A549 (cell line): ENCODE measurements around the gene NEIL3. TPM values are rescaled to one million over a fixed set of nuclear protein-coding genes. Genes with fewer than 3 reads are reported as not detected.
A peak's percentile ranks its signal among the peaks of the same experiment; 100 is the strongest.

ENCODE experiments used
- ATAC-seq, 2 experiments: fragments of 200-7000 bp in 1 of 2; fragments of >200 bp in 1 of 2; cut with Nextera tagmentation in 1 of 2; cut with Tn5 transposase in 1 of 2; 3 replicates each; pipeline versions ENCODE4 v1.8.0 to v1.9.1; 2018 to 2020; ENCODE audit warnings: mild to moderate bottlenecking in 1 of 2, moderate library complexity in 1 of 2
- CTCF ChIA-PET: fragments of 300-600 bp; sonication (Branson Sonifier 250); formaldehyde crosslinking; extraction: SDS; loops from one replicate; lab custom pipeline; 2021; ENCODE audit warnings: antibody characterized with exemption, inconsistent platforms; lab: Yijun Ruan, JAX
- POLR2A ChIA-PET: fragments of 350-600 bp; formaldehyde crosslinking; extraction: SDS; loops from one replicate; lab custom pipeline; 2021; ENCODE audit warnings: antibody characterized with exemption, inconsistent platforms; lab: Yijun Ruan, JAX
- DNase-seq, 2 experiments: peaks; one replicate each; pipeline versions ENCODE4 v3.0.0 to v3.0.0-alpha.2; 2011 to 2016; ENCODE audit warnings: low read depth in 1 of 2, low spot score in 1 of 2
- FAIRE-seq: peaks from 2 replicates; lab custom pipeline; 2011; peaks lifted over from hg19 to GRCh38; lab: Jason Lieb, UNC
- H3K27ac ChIP-seq, 2 experiments: fragments of >200 bp; sonication (Bioruptor Twin); formaldehyde crosslinking; 3 replicates each; pipeline ENCODE4 v1.5.1; 2016 to 2017
- H3K4me1 ChIP-seq: fragments of >200 bp; sonication (Bioruptor Twin); formaldehyde crosslinking; 3 replicates; pipeline ENCODE4 v1.6.1; 2016
- H3K4me2 ChIP-seq: fragments of >200 bp; sonication (Bioruptor Twin); formaldehyde crosslinking; 3 replicates; pipeline ENCODE4 v1.6.1; 2016
- H3K4me3 ChIP-seq: fragments of >200 bp; sonication (Bioruptor Twin); formaldehyde crosslinking; 3 replicates; pipeline ENCODE4 v1.5.1; 2016
- H3K9me3 ChIP-seq: fragments of >200 bp; sonication (Bioruptor Twin); formaldehyde crosslinking; 3 replicates; pipeline ENCODE4 v1.6.1; 2016
- BCL3 ChIP-seq: fragments of >200 bp; sonication (Bioruptor Twin); formaldehyde crosslinking; IDR thresholded peaks from 3 replicates; pipeline ENCODE4 v1.6.1; 2016
- CHD4 ChIP-seq: fragments of 200-600 bp; sonication (generic); IDR thresholded peaks from 2 replicates; pipeline ENCODE4 v1.6.1; 2016; ENCODE audit warnings: antibody characterized with exemption, mild to moderate bottlenecking, borderline replicate concordance
- CTCF ChIP-seq: fragments of >200 bp; sonication (Bioruptor Twin); formaldehyde crosslinking; IDR thresholded peaks from 3 replicates; pipeline ENCODE4 v1.5.1; 2016
- EP300 ChIP-seq, 2 experiments: fragments of >200 bp; sonication (Bioruptor Twin); formaldehyde crosslinking; IDR thresholded peaks; 2 replicates in 1 of 2; 3 replicates in 1 of 2; pipeline ENCODE4 v1.6.1; 2016 to 2017
- FOSB ChIP-seq: fragments of 250-450 bp; sonication (Bioruptor Pico); IDR thresholded peaks from 2 replicates; pipeline ENCODE4 v1.5.0; 2020; ENCODE audit warnings: mild to moderate bottlenecking, moderate library complexity
- FOXS1 ChIP-seq: fragments of 250-450 bp; sonication (Bioruptor Pico); IDR thresholded peaks from 2 replicates; pipeline ENCODE4 v1.5.0; 2020; ENCODE audit warnings: mild to moderate bottlenecking, moderate library complexity
- GATA3 ChIP-seq: IDR thresholded peaks from 2 replicates; pipeline ENCODE4 v1.6.1; 2012; ENCODE audit warnings: borderline replicate concordance
- HDAC2 ChIP-seq: fragments of 200-600 bp; sonication (generic); IDR thresholded peaks from 2 replicates; pipeline ENCODE4 v1.6.1; 2016
- HES2 ChIP-seq: fragments of >200 bp; sonication (Bioruptor Twin); formaldehyde crosslinking; IDR thresholded peaks from 2 replicates; pipeline ENCODE4 v1.6.1; 2016
- HMGXB4 ChIP-seq: fragments of 250-450 bp; sonication (Bioruptor Pico); IDR thresholded peaks from 2 replicates; pipeline ENCODE4 v1.5.0; 2021; ENCODE audit warnings: mild to moderate bottlenecking, moderate library complexity, borderline replicate concordance
- HOXB13 ChIP-seq: fragments of 250-450 bp; sonication (Bioruptor Pico); IDR thresholded peaks from 2 replicates; pipeline ENCODE4 v1.5.0; 2020; ENCODE audit warnings: low read depth, mild to moderate bottlenecking, moderate library complexity
- JUNB ChIP-seq: fragments of >200 bp; sonication (Bioruptor Twin); formaldehyde crosslinking; IDR thresholded peaks from 2 replicates; pipeline ENCODE4 v1.6.1; 2016
- MAZ ChIP-seq: fragments of 150-350 bp; IDR thresholded peaks from 2 replicates; pipeline ENCODE4 v1.6.1; 2014; ENCODE audit warnings: antibody characterized with exemption, low read depth, low read length, borderline replicate concordance
- NR3C1 ChIP-seq: fragments of >200 bp; sonication (Bioruptor Twin); formaldehyde crosslinking; IDR thresholded peaks from 3 replicates; pipeline ENCODE4 v1.6.1; 2017
- RAD21 ChIP-seq, 2 experiments: fragments of >200 bp in 1 of 2; sonication (Bioruptor Twin) in 1 of 2; formaldehyde crosslinking in 1 of 2; IDR thresholded peaks in 1 of 2; conservative IDR thresholded peaks in 1 of 2; 2 replicates in 1 of 2; 3 replicates in 1 of 2; pipeline ENCODE4 v1.6.1; 2012 to 2018; ENCODE audit warnings: inconsistent platforms in 1 of 2
- RARB ChIP-seq: fragments of 250-450 bp; sonication (Bioruptor Pico); IDR thresholded peaks from 2 replicates; pipeline ENCODE4 v1.8.0; 2021; ENCODE audit warnings: mild to moderate bottlenecking, moderate library complexity
- RNF2 ChIP-seq: fragments of 200-600 bp; sonication (generic); IDR thresholded peaks from 2 replicates; pipeline ENCODE4 v1.6.1; 2016; ENCODE audit warnings: low read depth, mild to moderate bottlenecking, antibody characterized with exemption, moderate library complexity, borderline replicate concordance
- SMC3 ChIP-seq: fragments of >200 bp; sonication (Bioruptor Twin); formaldehyde crosslinking; IDR thresholded peaks from 3 replicates; pipeline ENCODE4 v1.6.1; 2018; ENCODE audit warnings: inconsistent platforms
- TP53 ChIP-seq: fragments of 250-450 bp; sonication (Bioruptor Pico); IDR thresholded peaks from 2 replicates; pipeline ENCODE4 v1.5.0; 2021; ENCODE audit warnings: mild to moderate bottlenecking, moderate library complexity
- ZFP36 ChIP-seq: fragments of 450-650 bp; IDR thresholded peaks from 2 replicates; pipeline ENCODE4 v1.6.1; 2014; ENCODE audit warnings: borderline replicate concordance; ENCODE audit not compliant: partially characterized antibody
- ZNF302 ChIP-seq: fragments of 250-450 bp; sonication (Bioruptor Pico); IDR thresholded peaks from 2 replicates; pipeline ENCODE4 v1.9.0; 2021; ENCODE audit warnings: inconsistent platforms, mild to moderate bottlenecking, moderate library complexity
- ZSCAN20 ChIP-seq: fragments of 250-450 bp; sonication (Bioruptor Pico); IDR thresholded peaks from 2 replicates; pipeline ENCODE4 v1.8.0; 2022; ENCODE audit warnings: mild to moderate bottlenecking, moderate library complexity
- WGBS: methylation state at CpG from one replicate; pipeline ENCODE4 v1.1.6; 2017; ENCODE audit errors: missing lambda C conversion rate; 5-methylcytosine and 5-hydroxymethylcytosine counted together
- polyA plus RNA-seq, 4 experiments: library from polyadenylated mRNA; depleted of rRNA in 3 of 4; stranded (reverse); fragments of >200 nt; fragmentation: RNase III in 1 of 4; extraction: RNeasy Plus Mini Kit Qiagen cat#74134 plus additional on column Dnase treatment in 1 of 4; gene quantifications; 2 replicates in 3 of 4; 3 replicates in 1 of 4; pipeline ENCODE4 v1.2.3, GENCODE V29; 2011 to 2017
- TF ChIP-seq, protein P1 (sequence below): fragments of 250-450 bp; sonication (Bioruptor Pico); IDR thresholded peaks from 2 replicates; pipeline ENCODE4 v1.5.0; 2020; ENCODE audit warnings: low read depth, mild to moderate bottlenecking, moderate library complexity
- TF ChIP-seq, protein P2 (sequence below): IDR thresholded peaks from 2 replicates; pipeline ENCODE4 v1.6.1; 2012; ENCODE audit warnings: low read depth, borderline replicate concordance
- TF ChIP-seq, protein P3 (sequence below): fragments of 200-600 bp; sonication (generic); IDR thresholded peaks from 2 replicates; pipeline ENCODE4 v1.6.1; 2016; ENCODE audit warnings: antibody characterized with exemption, mild to moderate bottlenecking, moderate library complexity

Gene NEIL3
- polyA plus RNA-seq, 2 of the 4 experiments (the other 2 are of a cell fraction) = 23.4 to 42.0 TPM

- TF ChIP-seq SMC3 (peak; percentile 78), CTCF (peak; percentile 68), FOSB (CRISPR knock-in tag) (no peak), JUNB (no peak), RAD21 (conservative IDR thresholded peaks at IDR 0.05 in 1 of 2, IDR thresholded peaks at IDR 0.05 in 1 of 2) (peak; percentile 65 to 80), HMGXB4 (CRISPR knock-in tag) (no peak), NR3C1 (no peak), ZSCAN20 (CRISPR knock-in tag) (no peak), MAZ (no peak)
- TF ChIP-seq, all 56 proteins: peak for 3
- CTCF ChIA-PET = interaction anchor here (0.8 to 8.6 kb wide), 9 partner anchors 10 to 962 kb away, joined by 3 to 53 read pairs (median 4); no protein-coding TSS in a partner anchor
- Histone ChIP-seq H3K4me1 (peaks cover 14% of the 10 kb centered on the region; the same call in 2 of the 3 replicates), H3K9me3 (no peaks in the 10 kb centered on the region), H3K27ac (peak overlapping the region; percentile 53 to 61), H3K4me3 (no peak overlapping the region), H3K4me2 (peak overlapping the region; percentile 48)
- peak; percentile 7 to 26 for DNase-seq
- peak; percentile 70 to 89; a peak in 3 of 6 replicates for ATAC-seq
- no peak for FAIRE-seq
- POLR2A ChIA-PET = no interaction called here
- WGBS = 46% methylated on average over 5 of the region's 5 CpGs
These were observed 30.1 kb downstream of the NEIL3 start for GRCh38 chr4:177339477-177340374.

- ChIA-PET CTCF (interaction anchor here (1.8 kb wide), 1 partner anchor 99 kb away, joined by 7 read pairs; no protein-coding TSS in a partner anchor), POLR2A (no interaction called here)
- WGBS = 96% methylated on average over 6 of the region's 8 CpGs
- Histone ChIP-seq H3K27ac (no peak overlapping the region), H3K9me3 (no peaks in the 10 kb centered on the region), H3K4me3 (no peak overlapping the region), H3K4me2 (no peak overlapping the region), H3K4me1 (no peaks in the 10 kb centered on the region)
- FAIRE-seq (no peak), DNase-seq (no peak), ATAC-seq (peak in 1 of 2 experiments; percentile 56; a peak in 2 of 6 replicates)
- TF ChIP-seq MAZ (no peak), HDAC2 (no peak), CHD4 (no peak), ZNF302 (CRISPR knock-in tag) (no peak), HOXB13 (CRISPR knock-in tag) (no peak), EP300 (IDR thresholded peaks at IDR 0.05) (no peak), GATA3 (no peak), HES2 (no peak), RNF2 (no peak), BCL3 (no peak), FOXS1 (CRISPR knock-in tag) (no peak), ZFP36 (no peak), TP53 (no peak), RARB (no peak)
- TF ChIP-seq, protein P1, sequence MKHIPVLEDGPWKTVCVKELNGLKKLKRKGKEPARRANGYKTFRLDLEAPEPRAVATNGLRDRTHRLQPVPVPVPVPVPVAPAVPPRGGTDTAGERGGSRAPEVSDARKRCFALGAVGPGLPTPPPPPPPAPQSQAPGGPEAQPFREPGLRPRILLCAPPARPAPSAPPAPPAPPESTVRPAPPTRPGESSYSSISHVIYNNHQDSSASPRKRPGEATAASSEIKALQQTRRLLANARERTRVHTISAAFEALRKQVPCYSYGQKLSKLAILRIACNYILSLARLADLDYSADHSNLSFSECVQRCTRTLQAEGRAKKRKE = no peak
- TF ChIP-seq, protein P2, sequence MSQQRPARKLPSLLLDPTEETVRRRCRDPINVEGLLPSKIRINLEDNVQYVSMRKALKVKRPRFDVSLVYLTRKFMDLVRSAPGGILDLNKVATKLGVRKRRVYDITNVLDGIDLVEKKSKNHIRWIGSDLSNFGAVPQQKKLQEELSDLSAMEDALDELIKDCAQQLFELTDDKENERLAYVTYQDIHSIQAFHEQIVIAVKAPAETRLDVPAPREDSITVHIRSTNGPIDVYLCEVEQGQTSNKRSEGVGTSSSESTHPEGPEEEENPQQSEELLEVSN = no peak
- TF ChIP-seq, protein P3, sequence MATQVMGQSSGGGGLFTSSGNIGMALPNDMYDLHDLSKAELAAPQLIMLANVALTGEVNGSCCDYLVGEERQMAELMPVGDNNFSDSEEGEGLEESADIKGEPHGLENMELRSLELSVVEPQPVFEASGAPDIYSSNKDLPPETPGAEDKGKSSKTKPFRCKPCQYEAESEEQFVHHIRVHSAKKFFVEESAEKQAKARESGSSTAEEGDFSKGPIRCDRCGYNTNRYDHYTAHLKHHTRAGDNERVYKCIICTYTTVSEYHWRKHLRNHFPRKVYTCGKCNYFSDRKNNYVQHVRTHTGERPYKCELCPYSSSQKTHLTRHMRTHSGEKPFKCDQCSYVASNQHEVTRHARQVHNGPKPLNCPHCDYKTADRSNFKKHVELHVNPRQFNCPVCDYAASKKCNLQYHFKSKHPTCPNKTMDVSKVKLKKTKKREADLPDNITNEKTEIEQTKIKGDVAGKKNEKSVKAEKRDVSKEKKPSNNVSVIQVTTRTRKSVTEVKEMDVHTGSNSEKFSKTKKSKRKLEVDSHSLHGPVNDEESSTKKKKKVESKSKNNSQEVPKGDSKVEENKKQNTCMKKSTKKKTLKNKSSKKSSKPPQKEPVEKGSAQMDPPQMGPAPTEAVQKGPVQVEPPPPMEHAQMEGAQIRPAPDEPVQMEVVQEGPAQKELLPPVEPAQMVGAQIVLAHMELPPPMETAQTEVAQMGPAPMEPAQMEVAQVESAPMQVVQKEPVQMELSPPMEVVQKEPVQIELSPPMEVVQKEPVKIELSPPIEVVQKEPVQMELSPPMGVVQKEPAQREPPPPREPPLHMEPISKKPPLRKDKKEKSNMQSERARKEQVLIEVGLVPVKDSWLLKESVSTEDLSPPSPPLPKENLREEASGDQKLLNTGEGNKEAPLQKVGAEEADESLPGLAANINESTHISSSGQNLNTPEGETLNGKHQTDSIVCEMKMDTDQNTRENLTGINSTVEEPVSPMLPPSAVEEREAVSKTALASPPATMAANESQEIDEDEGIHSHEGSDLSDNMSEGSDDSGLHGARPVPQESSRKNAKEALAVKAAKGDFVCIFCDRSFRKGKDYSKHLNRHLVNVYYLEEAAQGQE = no peak
These were observed 38.7 kb downstream of the NEIL3 start for GRCh38 chr4:177348348-177348747.
